Lower lobe of right lung (tissue), 2 donors: ENCODE results near the gene SNAPC3. TPM values are rescaled to one million over a fixed set of nuclear protein-coding genes. Genes with fewer than 3 reads are reported as not detected.
"Not testable (repeated sequence)": the region's sequence is repeated elsewhere in the genome, so short reads cannot be mapped to it uniquely, and the experiment has no call there.

ENCODE experiments used
- ATAC-seq, 2 donors: fragments of 200-7000 bp; cut with Tn5 transposase; one replicate each; pipeline ENCODE4 v1.9.1; 2020 to 2022; ENCODE audit warnings: mild to moderate bottlenecking in 2 of 2, moderate library complexity in 2 of 2
- DNase-seq: peaks from one replicate; pipeline ENCODE4 v3.0.0-alpha.2; 2020
- H3K27ac ChIP-seq: fragments of 200-600 bp; one replicate; pipeline ENCODE4 v1.8.0; 2022
- H3K27me3 ChIP-seq: fragments of 200-600 bp; one replicate; pipeline ENCODE4 v1.8.0; 2022; ENCODE audit warnings: low read depth
- H3K36me3 ChIP-seq: fragments of 200-600 bp; one replicate; pipeline ENCODE4 v1.8.0; 2022; ENCODE audit warnings: mild to moderate bottlenecking
- H3K4me1 ChIP-seq: fragments of 200-600 bp; one replicate; pipeline ENCODE4 v1.8.0; 2022
- H3K4me3 ChIP-seq: fragments of 200-600 bp; one replicate; pipeline ENCODE4 v1.8.0; 2022; ENCODE audit warnings: mild to moderate bottlenecking
- H3K9me3 ChIP-seq: fragments of 200-600 bp; one replicate; pipeline ENCODE4 v1.8.0; 2022
- CTCF ChIP-seq: fragments of 200-600 bp; IDR thresholded peaks from one replicate; pipeline ENCODE4 v1.8.0; 2022; ENCODE audit warnings: antibody characterized with exemption, mild to moderate bottlenecking
- intact Hi-C: fragments of 100-400 bp; cut with DNase I; formaldehyde crosslinking; loops from one replicate; pipeline ENCODE4 v1.11.0; 2022
- total RNA-seq: library from RNA; stranded (reverse); fragmentation: NEBNext Ultra II Directional; extraction: Animal tissue kit (Norgen Biotek cat#: 25700); gene quantifications from one replicate; pipeline ENCODE4 v1.2.1, GENCODE V29; 2021
- donor health status: DM: no; HTN: yes; CAD: no; lungs with severe emphysema.

Gene SNAPC3
- total RNA-seq, 1 donor from 2014 or later, result 30.7 TPM

- no peak overlapping the region for H3K27ac ChIP-seq
- ATAC-seq, result no peak
These were observed 10.5 kb downstream of the SNAPC3 start for GRCh38 chr9:15433191-15433590.

GRCh38 chr9:15433661-15434060 is 11.0 kb downstream of the SNAPC3 start:
- Histone ChIP-seq H3K9me3 (no peaks in the 10 kb centered on the region), H3K4me1 (peaks cover 19% of the 10 kb centered on the region), H3K4me3 (no peak overlapping the region), H3K36me3 (peaks cover 52% of the 10 kb centered on the region), H3K27me3 (no peaks in the 10 kb centered on the region), H3K27ac (no peak overlapping the region)
- DNase-seq (no peak), ATAC-seq (no peak)
- no peak for TF ChIP-seq CTCF
- intact Hi-C loops, result no loop called here

More at GRCh38 chr9:15433191-15433590, 10.5 kb downstream of the SNAPC3 start:
- H3K27me3 ChIP-seq, result no peaks in the 10 kb centered on the region
- H3K4me1 ChIP-seq, result peaks cover 19% of the 10 kb centered on the region
- H3K36me3 ChIP-seq, result peaks cover 47% of the 10 kb centered on the region
- no peak overlapping the region for H3K4me3 ChIP-seq
- TF ChIP-seq CTCF, result no peak
- intact Hi-C loops, result no loop called here
- DNase-seq, result no peak
- no peaks in the 10 kb centered on the region for H3K9me3 ChIP-seq

- Histone ChIP-seq H3K36me3 (peaks cover 54% of the 10 kb centered on the region), H3K9me3 (no peaks in the 10 kb centered on the region), H3K27ac (no peak overlapping the region), H3K4me1 (no peaks in the 10 kb centered on the region), H3K27me3 (no peaks in the 10 kb centered on the region), H3K4me3 (no peak overlapping the region)
- DNase-seq (no peak), ATAC-seq (no peak)
- intact Hi-C loops, result no loop called here
- TF ChIP-seq CTCF, result no peak
These were observed 16.2 kb downstream of the SNAPC3 start for GRCh38 chr9:15438891-15439290.

GRCh38 chr9:15441841-15442240 is 19.2 kb downstream of the SNAPC3 start:
- H3K4me3 ChIP-seq, intact Hi-C loops, H3K9me3 ChIP-seq, DNase-seq, H3K4me1 ChIP-seq, H3K27me3 ChIP-seq, ATAC-seq, H3K27ac ChIP-seq: not testable (repeated sequence)
- H3K36me3 ChIP-seq, result peaks cover 55% of the 10 kb centered on the region

GRCh38 chr9:15442264-15442663 is 19.6 kb downstream of the SNAPC3 start:
- H3K27ac ChIP-seq, ATAC-seq, H3K9me3 ChIP-seq, H3K27me3 ChIP-seq, H3K4me3 ChIP-seq, DNase-seq, H3K4me1 ChIP-seq, intact Hi-C loops: not testable (repeated sequence)
- peaks cover 55% of the 10 kb centered on the region for H3K36me3 ChIP-seq

GRCh38 chr9:15444141-15444540 is 21.5 kb downstream of the SNAPC3 start:
- Histone ChIP-seq H3K36me3 (peaks cover 61% of the 10 kb centered on the region), H3K4me1 (no peaks in the 10 kb centered on the region), H3K27ac (no peak overlapping the region), H3K4me3 (no peak overlapping the region), H3K9me3 (no peaks in the 10 kb centered on the region), H3K27me3 (no peaks in the 10 kb centered on the region)
- DNase-seq (no peak), ATAC-seq (peak in 1 of 2 donors; percentile 52)
- intact Hi-C loops, result no loop called here
- TF ChIP-seq CTCF, result no peak

- ATAC-seq, result no peak
- Histone ChIP-seq H3K27me3 (no peaks in the 10 kb centered on the region), H3K36me3 (peaks cover 95% of the 10 kb centered on the region), H3K4me1 (no peaks in the 10 kb centered on the region), H3K4me3 (no peak overlapping the region), H3K27ac (no peak overlapping the region), H3K9me3 (no peaks in the 10 kb centered on the region)
- DNase-seq, result no peak
- intact Hi-C loops, result no loop called here
- TF ChIP-seq CTCF, result no peak
These were observed 31.3 kb downstream of the SNAPC3 start for GRCh38 chr9:15453956-15454355.
